Parathyroid adenoma (tissue), 2 donors: ENCODE data around the gene TMC2.

Experiments
- H2AFZ ChIP-seq: fragments of 300-600 bp; sonication (generic); one replicate; pipeline ENCODE4 v1.7.0; 2017; ENCODE audit warnings: antibody characterized with exemption, mild to moderate bottlenecking
- H3K27ac ChIP-seq: fragments of 300-600 bp; sonication (generic); one replicate; pipeline ENCODE4 v1.7.0; 2017
- H3K27me3 ChIP-seq: fragments of 300-600 bp; sonication (generic); one replicate; pipeline ENCODE4 v1.7.0; 2017; ENCODE audit warnings: low read length; ENCODE audit not compliant: control insufficient read depth, insufficient read depth
- H3K36me3 ChIP-seq: fragments of 300-600 bp; sonication (generic); one replicate; pipeline ENCODE4 v1.7.0; 2017; ENCODE audit warnings: low read length; ENCODE audit not compliant: control insufficient read depth, insufficient read depth
- H3K4me1 ChIP-seq: fragments of 300-600 bp; sonication (generic); one replicate; pipeline ENCODE4 v1.7.0; 2017; ENCODE audit warnings: control low read depth
- H3K4me2 ChIP-seq: fragments of 300-600 bp; sonication (generic); one replicate; pipeline ENCODE4 v1.7.0; 2017; ENCODE audit warnings: low read length
- H3K4me3 ChIP-seq: fragments of 300-600 bp; sonication (generic); one replicate; pipeline ENCODE4 v1.7.0; 2017; ENCODE audit warnings: low read depth, low read length
- H3K79me2 ChIP-seq: fragments of 300-600 bp; sonication (generic); one replicate; pipeline ENCODE4 v1.7.0; 2017; ENCODE audit warnings: control low read depth
- H3K9ac ChIP-seq: fragments of 300-600 bp; sonication (generic); one replicate; pipeline ENCODE4 v1.7.0; 2017; ENCODE audit warnings: mild to moderate bottlenecking
- H3K9me3 ChIP-seq: fragments of 300-600 bp; sonication (generic); one replicate; pipeline ENCODE4 v1.7.0; 2017; ENCODE audit warnings: low read length; ENCODE audit not compliant: control insufficient read depth
- TF ChIP-seq, protein P1 (sequence below): fragments of 300-600 bp; sonication (generic); IDR thresholded peaks from one replicate; pipeline ENCODE4 v1.7.0; 2017; ENCODE audit warnings: antibody characterized with exemption, mild to moderate bottlenecking
- donor health status: primary hyperparathyroidism.

The TMC2 gene

DNA sequence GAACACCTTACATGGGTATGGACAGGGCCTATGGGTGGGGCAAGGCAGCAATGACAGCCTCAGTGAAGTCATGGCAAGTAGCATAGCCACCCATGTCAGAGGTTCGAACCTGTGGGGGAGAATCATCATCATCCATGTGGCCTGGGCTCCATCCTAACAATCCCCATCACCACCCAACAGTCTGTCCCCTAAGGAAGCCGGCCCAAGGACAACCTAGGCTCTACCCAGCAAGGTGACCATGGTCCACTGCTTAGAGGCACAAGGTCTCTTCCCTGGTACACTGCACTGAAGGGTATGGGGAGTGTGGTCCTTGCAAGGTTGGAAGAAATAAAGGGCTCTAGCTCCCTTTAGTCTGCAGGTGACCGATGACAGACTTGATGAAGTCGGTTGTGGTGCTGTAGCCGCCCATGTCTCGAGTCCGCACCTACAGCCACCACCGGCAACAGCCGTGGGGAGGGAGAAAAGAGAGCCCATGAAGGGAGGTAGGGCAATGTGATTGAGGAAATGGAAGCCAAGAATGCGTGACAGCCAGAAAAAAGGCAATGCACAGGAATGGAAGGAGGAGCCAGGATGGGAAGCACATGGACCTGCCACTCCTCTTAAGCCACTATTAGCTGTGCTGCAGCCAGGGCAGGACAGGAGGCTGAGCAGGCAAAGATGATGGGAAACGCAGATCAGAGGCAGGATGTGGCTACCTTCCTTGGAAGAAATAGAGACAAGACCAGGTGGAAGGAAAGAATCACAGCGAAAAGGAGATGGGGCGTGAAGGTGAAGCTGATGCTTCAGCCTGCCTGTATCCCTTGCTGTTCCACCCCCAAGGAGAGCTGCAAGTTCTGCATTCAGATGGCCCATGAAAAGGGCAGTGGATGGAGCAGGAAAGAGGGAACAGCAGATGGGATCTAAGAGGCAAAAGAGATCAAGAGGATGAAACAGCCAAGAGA is 122.3 kb downstream of the TMC2 start:
- Histone ChIP-seq H3K4me3 (no peak overlapping the region), H3K9ac (no peak overlapping the region), H3K4me1 (peaks cover 1% of the 10 kb centered on the region), H3K4me2 (no peak overlapping the region), H3K27ac (no peak overlapping the region), H3K9me3 (no peaks in the 10 kb centered on the region), H2AFZ (no peak overlapping the region), H3K27me3 (no peaks in the 10 kb centered on the region), H3K79me2 (peaks cover 10% of the 10 kb centered on the region), H3K36me3 (no peaks in the 10 kb centered on the region)
- TF ChIP-seq, protein P1, sequence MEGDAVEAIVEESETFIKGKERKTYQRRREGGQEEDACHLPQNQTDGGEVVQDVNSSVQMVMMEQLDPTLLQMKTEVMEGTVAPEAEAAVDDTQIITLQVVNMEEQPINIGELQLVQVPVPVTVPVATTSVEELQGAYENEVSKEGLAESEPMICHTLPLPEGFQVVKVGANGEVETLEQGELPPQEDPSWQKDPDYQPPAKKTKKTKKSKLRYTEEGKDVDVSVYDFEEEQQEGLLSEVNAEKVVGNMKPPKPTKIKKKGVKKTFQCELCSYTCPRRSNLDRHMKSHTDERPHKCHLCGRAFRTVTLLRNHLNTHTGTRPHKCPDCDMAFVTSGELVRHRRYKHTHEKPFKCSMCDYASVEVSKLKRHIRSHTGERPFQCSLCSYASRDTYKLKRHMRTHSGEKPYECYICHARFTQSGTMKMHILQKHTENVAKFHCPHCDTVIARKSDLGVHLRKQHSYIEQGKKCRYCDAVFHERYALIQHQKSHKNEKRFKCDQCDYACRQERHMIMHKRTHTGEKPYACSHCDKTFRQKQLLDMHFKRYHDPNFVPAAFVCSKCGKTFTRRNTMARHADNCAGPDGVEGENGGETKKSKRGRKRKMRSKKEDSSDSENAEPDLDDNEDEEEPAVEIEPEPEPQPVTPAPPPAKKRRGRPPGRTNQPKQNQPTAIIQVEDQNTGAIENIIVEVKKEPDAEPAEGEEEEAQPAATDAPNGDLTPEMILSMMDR: no peak

DNA sequence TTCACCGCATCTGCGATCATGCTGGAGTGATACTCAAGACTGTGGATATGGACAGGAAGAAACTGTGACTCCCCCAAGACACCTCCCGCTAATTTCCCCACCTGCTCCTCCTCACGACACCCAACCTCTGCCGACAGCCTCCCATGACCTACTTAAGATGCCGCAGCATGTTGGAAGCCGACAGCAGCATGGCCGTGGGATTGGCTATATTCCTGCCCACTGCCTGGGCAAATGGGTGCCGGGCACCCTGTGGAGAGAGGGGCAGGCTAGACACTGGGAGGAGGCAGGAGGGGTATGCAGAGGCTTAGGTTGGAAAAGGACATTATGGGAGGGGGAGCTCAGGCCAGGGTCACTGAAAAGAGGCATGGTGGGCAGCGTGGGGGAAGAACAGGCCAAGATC is 123.2 kb downstream of the TMC2 start:
- Histone ChIP-seq H3K79me2 (peaks cover 12% of the 10 kb centered on the region), H2AFZ (no peak overlapping the region), H3K4me2 (no peak overlapping the region), H3K27ac (no peak overlapping the region), H3K4me1 (peaks cover 2% of the 10 kb centered on the region), H3K27me3 (no peaks in the 10 kb centered on the region), H3K9me3 (no peaks in the 10 kb centered on the region), H3K9ac (no peak overlapping the region), H3K4me3 (no peak overlapping the region), H3K36me3 (no peaks in the 10 kb centered on the region)
- TF ChIP-seq, protein P1: no peak

DNA sequence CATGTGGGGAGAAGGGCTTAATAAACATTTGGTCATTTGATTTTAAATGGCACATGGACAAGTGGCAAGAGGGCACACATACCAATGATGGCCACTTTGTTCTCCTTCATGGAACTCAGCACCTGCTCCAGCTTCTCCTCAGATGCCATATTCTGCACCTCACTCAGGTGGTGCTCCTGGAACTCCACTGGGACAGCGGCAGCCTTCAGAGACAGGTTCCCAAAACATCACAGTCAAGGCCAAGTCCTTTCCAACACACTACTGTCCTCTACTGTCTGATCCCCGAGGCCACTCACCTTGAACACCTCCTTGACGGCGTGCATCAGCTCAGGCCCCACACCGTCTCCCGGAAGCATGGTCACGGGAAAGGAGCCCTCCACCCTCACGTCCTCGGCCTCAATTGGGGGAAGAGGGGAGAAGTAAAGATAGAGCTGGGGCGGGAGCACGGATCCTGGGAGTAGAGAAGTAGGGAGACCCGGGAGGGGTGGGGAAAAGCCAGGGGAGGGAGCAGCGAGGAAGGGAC is 127.1 kb downstream of the TMC2 start:
- Histone ChIP-seq H3K27ac (peak overlapping the region; percentile 92), H3K4me2 (peak overlapping the region; percentile 63)
- TF ChIP-seq, protein P1: no peak

DNA sequence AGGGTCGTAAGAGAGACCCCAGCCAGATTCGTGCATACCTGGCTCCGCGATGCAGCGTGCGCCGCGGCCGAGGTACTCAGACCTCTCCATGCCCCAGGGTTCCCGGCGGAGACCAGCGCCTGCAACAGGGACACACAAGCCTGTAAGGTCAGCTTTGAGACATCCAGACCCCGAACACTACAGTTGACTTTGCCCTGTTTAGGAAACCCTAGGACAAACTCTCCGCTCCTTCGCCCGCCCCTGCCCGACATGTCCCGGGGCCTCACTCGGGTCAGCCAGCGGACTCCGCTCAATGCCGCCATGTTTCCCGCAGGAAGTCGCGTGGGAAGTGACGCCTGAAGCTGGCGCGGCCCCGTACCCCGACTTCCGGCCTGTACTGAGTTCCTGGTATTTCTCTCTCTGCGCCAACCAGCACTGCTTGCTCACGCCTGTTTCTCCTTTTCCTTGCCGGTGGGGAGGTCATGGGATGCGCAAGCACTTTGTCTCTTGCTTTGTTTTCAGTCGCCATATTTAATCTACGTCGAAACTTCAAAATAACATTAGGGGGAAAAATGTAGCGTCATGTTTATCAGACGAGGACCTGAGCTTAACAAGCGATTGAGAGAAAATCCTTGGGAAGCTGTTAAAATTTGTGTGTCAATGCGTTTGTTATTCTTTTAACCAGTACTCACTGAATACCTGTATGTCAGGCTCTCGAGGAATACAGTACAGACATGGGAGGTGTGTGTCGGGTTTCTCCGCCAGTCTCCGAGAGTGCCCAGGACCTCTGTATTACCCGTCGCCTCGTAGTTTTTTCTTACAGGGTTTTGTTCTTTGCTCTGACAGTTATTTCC is 127.7 kb downstream of the TMC2 start, which contains the start of gene IDH3B:
Gene IDH3B, minus strand, starts transcription at position 330 of the 833 bp plus-strand sequence. Its CDS starts 28 bp downstream, at position 302.
- peaks cover 12% of the 10 kb centered on the region for H3K79me2 ChIP-seq
- H3K4me2 ChIP-seq: peak within 1 kb of the TSS; percentile 63
- H3K36me3 ChIP-seq: no peaks in the 10 kb centered on the region
- H3K27ac ChIP-seq: peak within 1 kb of the TSS; percentile 92
- peak within 1 kb of the TSS; percentile 38 for H3K9ac ChIP-seq
- TF ChIP-seq, protein P1: no peak
- H3K4me1 ChIP-seq: peaks cover 4% of the 10 kb centered on the region
- H3K9me3 ChIP-seq: no peaks in the 10 kb centered on the region
- no peaks in the 10 kb centered on the region for H3K27me3 ChIP-seq
- H3K4me3 ChIP-seq: peak within 1 kb of the TSS; percentile 74
- H2AFZ ChIP-seq: peak within 1 kb of the TSS; percentile 87

More for the DNA sequence above, 127.1 kb downstream of the TMC2 start:
- Histone ChIP-seq H3K9ac (peak overlapping the region; percentile 38), H3K79me2 (peaks cover 12% of the 10 kb centered on the region), H3K4me1 (peaks cover 4% of the 10 kb centered on the region), H2AFZ (peak overlapping the region; percentile 87), H3K4me3 (peak overlapping the region; percentile 74), H3K36me3 (no peaks in the 10 kb centered on the region), H3K27me3 (no peaks in the 10 kb centered on the region), H3K9me3 (no peaks in the 10 kb centered on the region)
